ENCODE results near the gene SRSF3. TPM values are rescaled to one million over a fixed set of nuclear protein-coding genes. Genes with fewer than 3 reads are reported as not detected.
A peak's percentile ranks its signal among the peaks of the same experiment; 100 is the strongest.

Gene SRSF3
- total and polyA plus RNA-seq, 3 donors from 2014 or later: 180 to 289 (median 183) TPM

DNA sequence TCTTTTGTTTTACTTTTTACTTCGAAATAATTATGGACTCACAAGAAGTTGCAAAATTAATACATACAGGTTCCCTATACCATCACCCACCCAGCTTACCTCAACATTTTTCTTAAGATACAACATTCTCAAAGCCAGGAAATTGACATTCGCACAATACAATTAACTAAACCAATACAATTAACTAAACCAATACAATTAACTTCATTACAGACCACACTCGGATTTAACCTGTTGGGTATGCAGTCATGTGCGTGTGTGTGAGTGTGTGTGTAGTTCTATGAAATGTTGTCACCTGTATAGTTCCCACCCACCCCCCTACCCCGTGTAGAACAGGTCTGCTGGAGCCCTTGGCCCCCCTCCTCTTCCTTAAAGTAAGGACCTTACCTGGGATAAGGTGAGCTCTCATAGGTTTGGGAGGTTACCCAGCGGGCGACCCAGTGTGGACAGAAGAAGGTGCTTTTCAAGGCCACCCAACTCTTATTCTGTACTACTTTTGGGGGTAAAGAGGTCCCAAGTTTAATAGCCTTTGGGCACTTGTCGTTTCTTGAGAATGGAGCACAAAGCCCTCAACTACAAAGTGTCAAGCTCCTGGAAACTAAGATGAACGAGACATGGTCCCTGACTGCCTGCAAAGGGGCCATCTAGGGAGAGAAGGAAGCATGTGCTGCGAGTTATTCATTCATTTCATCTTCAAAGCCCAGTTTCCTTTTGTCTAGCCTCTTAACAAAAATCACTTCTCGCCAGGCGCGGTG, 46.3 kb upstream of the SRSF3 start:
- DNase-seq: no peak
- Histone ChIP-seq H3K27ac (peak overlapping the region; percentile 91 to 93), H3K27me3 (no peaks in the 10 kb centered on the region), H3K36me3 (ENCODE audit: low read depth, missing control alignments) (no peaks in the 10 kb centered on the region), H3K9me3 (no peaks in the 10 kb centered on the region), H3K4me1 (peaks cover 20% of the 10 kb centered on the region), H3K4me3 (peak overlapping the region in 1 of 2 donors; percentile 73)
- WGBS, 2 donors: 50 to 60% methylated on average over 13 of the region's 13 CpGs
- intact Hi-C loops (cut with DNase I; ENCODE audit: low total_unique reads): loop anchor here (10.0 kb wide), 1 partner anchor 47 kb away; the partner anchor contains the start of gene SRSF3
- TF ChIP-seq, protein P1, sequence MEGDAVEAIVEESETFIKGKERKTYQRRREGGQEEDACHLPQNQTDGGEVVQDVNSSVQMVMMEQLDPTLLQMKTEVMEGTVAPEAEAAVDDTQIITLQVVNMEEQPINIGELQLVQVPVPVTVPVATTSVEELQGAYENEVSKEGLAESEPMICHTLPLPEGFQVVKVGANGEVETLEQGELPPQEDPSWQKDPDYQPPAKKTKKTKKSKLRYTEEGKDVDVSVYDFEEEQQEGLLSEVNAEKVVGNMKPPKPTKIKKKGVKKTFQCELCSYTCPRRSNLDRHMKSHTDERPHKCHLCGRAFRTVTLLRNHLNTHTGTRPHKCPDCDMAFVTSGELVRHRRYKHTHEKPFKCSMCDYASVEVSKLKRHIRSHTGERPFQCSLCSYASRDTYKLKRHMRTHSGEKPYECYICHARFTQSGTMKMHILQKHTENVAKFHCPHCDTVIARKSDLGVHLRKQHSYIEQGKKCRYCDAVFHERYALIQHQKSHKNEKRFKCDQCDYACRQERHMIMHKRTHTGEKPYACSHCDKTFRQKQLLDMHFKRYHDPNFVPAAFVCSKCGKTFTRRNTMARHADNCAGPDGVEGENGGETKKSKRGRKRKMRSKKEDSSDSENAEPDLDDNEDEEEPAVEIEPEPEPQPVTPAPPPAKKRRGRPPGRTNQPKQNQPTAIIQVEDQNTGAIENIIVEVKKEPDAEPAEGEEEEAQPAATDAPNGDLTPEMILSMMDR (IDR thresholded peaks at IDR 0.05): no peak
- TF ChIP-seq POLR2A (IDR thresholded peaks at IDR 0.05): no peak

DNA sequence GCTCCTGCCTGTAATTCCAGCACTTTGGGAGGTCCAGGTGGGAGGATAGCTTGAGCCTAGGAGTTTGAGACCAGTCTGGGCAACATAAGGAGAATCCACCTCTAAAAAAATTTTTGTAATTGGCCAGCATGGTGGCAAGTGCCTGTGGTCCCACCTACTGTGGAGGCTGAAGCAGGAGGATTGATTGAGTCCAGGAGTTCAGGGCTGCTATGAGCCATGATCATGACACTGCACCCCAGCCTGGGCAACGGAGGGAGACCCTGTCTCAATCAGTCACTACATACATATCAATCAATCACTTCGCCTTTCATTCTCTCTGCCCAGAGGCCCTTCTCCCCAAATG, 45.8 kb upstream of the SRSF3 start:
- DNase-seq: no peak
- Histone ChIP-seq H3K27me3 (no peaks in the 10 kb centered on the region), H3K36me3 (ENCODE audit: low read depth, missing control alignments) (no peaks in the 10 kb centered on the region), H3K9me3 (no peaks in the 10 kb centered on the region), H3K27ac (no peak overlapping the region), H3K4me1 (peaks cover 19% of the 10 kb centered on the region), H3K4me3 (no peak overlapping the region)
- intact Hi-C loops (cut with DNase I; ENCODE audit: low total_unique reads): loop anchor here (10.0 kb wide), 1 partner anchor 46 kb away; the partner anchor contains the start of gene SRSF3
- 74 to 89% methylated on average over 2 of the region's 2 CpGs for WGBS, 2 donors
- TF ChIP-seq, protein P1 (IDR thresholded peaks at IDR 0.05): no peak
- TF ChIP-seq POLR2A (IDR thresholded peaks at IDR 0.05): no peak

DNA sequence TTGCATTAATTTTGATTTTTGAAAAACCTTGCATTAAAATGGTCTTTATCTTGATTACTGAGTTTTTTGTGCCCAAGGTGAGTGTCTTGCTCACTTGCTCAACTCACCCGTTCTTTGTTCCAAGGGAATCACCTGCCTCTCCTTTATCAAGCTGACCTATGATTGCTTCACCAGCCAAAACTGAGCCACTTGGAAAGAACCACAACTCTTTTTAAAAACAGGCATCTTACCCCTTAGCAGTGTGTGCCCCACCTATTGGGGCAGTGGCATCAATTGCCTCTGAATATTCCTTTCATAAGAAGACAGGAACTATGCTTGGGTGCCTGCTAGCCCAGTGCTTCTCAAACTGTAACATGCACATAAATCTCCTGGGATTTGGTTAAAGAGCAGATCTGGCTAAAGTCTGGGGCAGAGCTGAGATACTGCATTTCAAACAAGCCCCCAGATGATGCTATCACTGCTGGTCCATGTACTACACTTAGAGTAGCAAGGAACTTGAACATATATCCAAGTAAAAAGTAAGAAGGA, 43.6 kb upstream of the SRSF3 start:
- H3K27ac ChIP-seq: no peak overlapping the region
- H3K4me1 ChIP-seq: peaks cover 8% of the 10 kb centered on the region
- 73 to 92% methylated on average over 1 of the region's 1 CpG for WGBS, 2 donors
- no peaks in the 10 kb centered on the region for H3K27me3 ChIP-seq
- intact Hi-C loops (cut with DNase I; ENCODE audit: low total_unique reads): no loop called here
- TF ChIP-seq, protein P1 (IDR thresholded peaks at IDR 0.05): no peak
- no peak for TF ChIP-seq POLR2A (IDR thresholded peaks at IDR 0.05)
- no peaks in the 10 kb centered on the region for H3K9me3 ChIP-seq
- DNase-seq: no peak
- H3K36me3 ChIP-seq (ENCODE audit: low read depth, missing control alignments): no peaks in the 10 kb centered on the region
- H3K4me3 ChIP-seq: no peak overlapping the region

DNA sequence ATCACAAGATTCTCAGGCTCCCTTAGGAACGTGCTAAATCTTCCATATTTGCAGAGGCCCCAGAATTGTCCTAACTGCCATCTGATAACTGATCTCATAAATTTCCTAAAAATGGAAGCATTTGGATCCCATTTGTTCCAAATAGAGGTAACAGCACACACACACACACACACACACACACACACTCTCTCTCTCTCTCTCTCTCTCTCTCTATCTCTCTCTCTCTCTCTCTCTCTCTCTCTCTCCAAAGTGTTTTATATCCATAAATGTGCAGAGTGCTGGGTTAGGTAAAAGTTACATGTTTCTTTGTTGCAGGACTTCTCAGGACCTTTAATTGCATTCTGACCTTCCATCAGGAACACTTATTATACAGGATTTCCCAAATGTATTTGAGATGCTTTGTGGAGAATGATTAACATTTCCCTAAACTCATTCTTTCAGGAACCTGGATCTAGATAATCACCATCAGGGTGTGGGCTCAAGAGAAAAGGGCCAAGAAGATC, 38.4 kb upstream of the SRSF3 start:
- Histone ChIP-seq H3K27me3 (no peaks in the 10 kb centered on the region), H3K4me3 (no peak overlapping the region), H3K4me1 (no peaks in the 10 kb centered on the region), H3K36me3 (ENCODE audit: low read depth, missing control alignments) (no peaks in the 10 kb centered on the region), H3K9me3 (no peaks in the 10 kb centered on the region), H3K27ac (no peak overlapping the region)
- TF ChIP-seq POLR2A (IDR thresholded peaks at IDR 0.05): no peak
- TF ChIP-seq, protein P1 (IDR thresholded peaks at IDR 0.05): no peak
- 69 to 72% methylated on average over 1 of the region's 1 CpG for WGBS, 2 donors
- intact Hi-C loops (cut with DNase I; ENCODE audit: low total_unique reads): no loop called here
- no peak for DNase-seq

All from testis (tissue), 3 donors.